Amniotic stem cell (primary cell): ENCODE measurements around the gene SLC9A9.

Source experiments
- DNase-seq: peaks from one replicate; lab custom pipeline; 2025; lab: John Stamatoyannopoulos, UW

SLC9A9 gene

DNA sequence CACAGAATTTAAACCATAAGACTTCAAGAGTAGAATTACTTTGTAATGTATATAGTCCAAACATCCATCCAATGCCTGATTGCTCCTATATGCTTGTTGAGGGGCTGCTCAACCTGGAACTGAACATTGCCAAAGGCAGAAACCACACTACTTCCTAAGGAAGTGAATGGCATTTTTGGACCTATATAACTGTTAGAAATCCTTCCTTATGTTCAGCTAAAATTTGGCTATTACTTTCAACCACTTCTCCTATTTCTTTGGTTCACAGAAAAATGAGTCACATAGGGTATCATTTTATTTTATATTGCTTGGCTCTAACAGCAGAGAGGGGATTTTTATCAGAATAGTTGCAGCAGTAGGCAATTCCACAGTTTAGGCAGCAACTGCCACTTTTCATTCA, 342.1 kb downstream of the SLC9A9 start:
- no peak for DNase-seq

DNA sequence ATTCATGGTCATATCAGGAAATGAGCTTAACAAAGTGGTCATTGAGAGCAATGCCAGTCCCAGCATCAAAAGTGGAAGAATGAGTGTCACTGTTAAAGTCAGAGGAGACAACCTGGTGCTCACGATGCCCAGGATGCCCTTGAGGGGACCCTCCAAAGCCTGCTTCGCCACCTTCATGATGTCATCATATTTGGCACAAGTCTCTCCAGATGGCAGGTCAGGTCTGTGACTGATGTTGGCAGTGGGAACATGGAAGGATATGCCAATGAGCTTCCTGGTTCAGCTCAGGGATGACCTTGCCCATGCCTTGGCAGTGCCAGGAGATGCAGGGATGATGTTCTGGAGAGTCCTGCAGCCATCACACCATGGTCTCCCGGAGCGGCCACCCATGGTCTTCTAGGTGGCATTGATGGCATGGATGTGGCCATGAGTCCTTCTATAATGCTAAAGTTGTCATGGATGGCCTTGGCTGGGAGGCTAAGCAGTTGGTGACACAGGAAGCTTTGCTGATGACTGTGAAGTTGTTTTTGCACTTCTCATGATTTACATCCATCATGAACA, 344.9 kb downstream of the SLC9A9 start:
- DNase-seq, result no peak

DNA sequence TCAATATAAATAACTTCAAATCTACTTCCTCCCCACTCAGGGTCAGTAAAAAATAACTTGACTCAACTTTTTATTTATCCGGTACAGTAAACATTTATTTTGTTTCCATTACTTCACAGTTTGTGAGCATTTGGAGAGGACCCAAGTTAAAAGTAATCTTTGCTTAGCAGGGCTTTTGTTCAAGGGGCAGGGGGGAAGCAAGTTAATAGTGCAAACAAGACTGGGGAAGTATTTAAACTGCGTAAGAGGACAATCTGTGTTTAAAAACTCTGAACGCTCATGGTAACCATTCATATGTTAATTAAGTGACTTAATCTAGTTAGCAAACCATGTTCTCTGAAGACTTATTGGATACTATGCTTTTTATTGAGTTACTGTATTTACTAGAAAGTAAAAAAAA, 346.2 kb downstream of the SLC9A9 start:
- no peak for DNase-seq

DNA sequence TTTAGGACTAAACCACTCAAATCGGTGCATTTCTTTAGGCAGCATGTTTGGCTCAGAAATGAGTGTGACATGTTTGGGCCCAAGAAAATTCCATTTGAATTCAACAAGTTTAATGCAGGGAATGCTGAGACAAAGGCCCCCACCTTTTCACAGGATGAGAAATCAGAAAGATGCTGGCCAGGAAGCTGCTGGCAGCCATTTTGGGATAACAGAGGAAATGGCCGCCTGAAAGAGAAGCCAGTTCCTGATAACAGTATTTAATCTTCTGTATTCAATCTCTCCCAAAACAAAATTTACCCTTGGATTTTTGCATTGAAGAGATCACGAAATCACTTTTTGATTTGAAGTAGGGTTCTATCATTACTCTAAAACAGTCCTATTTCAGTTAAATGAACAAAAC, 350.9 kb downstream of the SLC9A9 start:
- no peak for DNase-seq

DNA sequence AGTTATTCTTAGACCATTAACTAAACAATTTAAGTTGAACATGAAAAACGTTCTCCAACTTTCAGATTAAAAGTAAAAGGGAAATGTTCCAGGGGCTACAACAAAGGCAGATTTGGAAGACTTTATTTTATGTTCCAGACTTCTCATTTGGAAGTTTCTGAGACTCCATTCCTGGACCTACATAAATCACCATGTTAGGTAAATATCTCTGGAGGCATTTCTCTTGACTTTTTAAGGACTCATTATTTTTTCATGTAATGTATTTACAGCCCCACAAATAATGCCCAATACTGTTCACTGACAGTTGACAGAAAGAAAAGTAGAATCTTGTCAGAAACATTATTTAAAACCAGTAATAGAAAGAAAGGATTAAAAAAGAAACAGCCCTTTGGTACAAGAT, 352.1 kb downstream of the SLC9A9 start:
- no peak for DNase-seq

DNA sequence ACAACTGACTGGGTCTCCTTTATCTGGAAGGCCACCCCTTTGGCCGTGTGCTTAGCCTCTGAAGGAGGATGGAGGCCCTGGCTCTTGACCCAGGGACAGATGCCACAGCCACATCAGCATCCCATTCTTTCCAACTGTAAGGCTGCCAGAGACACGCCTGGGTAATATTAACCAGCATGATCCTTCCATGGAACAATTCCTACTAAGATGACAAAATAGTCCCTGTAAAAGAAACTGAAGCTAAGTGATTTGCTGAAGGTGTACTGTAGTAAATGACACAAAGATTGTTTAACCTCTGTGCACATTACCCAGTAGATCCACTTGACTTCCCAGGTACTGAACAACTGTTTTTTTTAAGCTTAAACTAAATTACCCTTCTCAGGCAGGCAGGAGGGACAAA, 352.7 kb downstream of the SLC9A9 start:
- DNase-seq, result no peak

DNA sequence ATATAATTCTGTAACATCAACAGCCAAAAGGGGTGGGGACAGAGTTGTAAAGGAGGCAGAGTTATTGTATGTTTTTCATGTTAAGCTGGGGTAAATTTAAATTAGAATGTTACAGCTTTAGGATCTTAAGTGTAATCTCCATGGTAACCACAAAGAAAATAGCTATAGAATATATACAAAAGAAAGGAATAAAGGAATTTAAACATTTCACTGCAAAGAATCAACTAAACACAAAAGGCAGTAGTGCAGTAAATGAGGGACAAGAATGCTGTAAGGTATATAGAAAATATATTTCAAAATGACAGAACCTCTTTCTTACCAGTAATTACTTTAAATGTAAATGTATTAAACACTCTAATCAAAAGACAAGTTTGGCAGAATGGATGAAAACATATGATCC, 361.7 kb downstream of the SLC9A9 start:
- no peak for DNase-seq

DNA sequence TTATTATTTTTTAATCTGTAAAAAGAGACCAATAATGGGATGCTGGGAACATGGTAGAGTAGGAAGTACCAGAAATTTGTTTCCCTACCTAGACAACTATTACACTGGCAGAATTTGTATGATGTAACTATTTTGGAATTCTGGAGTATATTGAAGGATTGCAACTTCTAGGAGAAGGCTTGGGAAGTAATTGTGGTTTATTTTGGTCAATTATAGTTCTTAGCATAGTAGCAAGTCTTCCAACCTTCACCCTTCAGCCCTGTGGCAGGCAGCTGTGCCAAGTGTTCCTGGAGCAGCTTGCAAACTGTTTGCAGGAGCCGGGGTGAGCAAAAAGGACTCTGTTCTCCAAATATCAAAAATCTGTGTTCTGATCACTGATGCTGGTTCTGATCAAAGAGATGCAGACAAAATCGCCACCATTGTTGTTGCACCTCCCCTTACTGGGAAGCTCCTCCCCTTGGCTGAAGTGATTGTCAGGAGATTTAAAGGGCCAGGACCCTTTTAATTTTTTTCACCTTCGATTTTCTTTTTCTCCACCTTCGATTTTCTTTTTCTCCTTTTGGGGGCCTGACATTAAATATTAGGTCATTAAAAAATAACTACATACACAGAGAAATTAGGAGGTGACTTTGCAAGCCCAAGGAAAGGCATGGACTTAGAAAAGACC, 363.3 kb downstream of the SLC9A9 start:
- no peak for DNase-seq

DNA sequence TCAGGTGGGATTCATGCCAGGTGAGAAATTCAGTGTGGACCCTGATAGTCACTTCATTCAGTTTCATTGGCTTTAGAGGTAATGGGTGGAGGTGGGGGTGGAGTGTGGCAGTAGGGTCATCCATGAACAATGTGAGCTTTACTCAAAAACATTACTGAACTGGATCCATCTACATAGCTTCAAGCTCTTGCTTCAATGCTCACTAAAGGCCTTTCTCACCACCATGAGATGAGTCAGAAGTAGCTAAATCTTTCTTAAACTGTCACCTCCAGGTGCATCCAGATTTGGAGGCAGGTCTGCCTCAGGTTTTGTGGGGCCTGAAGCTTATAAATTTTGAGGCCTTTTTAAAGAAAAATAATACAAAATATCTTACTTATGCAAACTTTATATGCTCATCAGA, 365.1 kb downstream of the SLC9A9 start:
- no peak for DNase-seq

DNA sequence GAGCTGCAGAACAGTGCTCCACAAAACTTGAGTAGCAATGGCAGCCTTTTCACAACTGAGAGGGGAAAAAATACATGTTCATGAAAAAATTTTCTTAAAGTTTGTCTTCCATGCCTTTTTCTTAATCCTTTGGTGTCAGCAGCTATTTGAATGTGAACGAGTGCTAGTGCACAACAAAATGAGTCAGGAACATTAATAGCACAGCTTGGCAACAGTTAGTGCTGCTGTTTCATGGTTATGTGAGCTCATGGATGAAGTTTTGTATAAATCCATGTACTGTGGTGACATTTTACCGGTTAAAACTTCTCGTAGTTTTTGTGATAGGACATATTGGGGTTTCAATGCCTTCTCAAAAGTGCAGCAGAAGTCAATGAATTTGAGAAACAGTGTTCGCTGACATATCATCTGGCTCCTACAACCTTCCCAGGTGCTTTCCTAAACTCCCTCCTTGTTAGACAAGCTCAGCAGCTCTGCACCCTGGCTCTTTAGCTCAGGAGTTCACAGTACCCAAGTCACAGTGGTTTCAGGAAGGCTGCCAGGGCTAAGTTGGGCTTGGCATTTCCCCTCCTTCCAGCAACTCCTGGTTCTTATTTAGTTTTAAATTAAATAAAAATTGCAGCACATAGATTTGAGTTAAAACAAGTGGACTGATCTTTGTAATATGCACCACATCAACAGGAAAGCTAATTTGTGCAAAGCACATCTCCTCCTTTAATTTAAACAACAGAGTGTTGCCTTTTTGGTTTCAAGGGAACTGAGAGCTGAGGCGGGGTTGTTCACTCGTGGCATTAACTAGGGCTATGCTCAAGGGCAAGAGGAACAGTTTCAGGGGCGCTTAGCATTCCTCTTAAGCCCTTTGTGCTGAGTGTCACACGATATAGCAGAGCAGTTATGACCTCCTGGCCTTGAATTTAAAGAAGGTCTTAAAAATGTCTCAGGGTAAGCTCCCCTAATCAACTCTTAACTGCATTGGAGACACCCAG, 365.9 kb downstream of the SLC9A9 start:
- no peak for DNase-seq

DNA sequence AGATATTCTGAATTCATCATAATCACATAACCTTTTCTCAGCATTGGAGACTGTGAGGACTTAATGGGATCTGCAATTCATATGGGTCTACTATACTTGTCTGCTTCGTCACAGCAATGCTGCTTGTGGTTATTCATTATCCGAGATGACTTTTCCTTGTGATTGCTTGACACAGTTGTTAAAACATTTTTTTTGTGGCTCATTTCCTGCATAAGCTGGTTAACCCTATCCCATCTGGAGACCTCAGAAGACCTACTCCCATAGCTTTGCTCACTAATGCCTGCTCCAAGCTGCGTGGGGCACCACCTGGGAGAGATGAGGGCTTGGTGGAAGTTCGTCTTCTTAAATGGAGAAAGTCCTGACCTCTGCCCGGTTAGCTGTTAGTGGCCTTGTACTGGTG, 367.9 kb downstream of the SLC9A9 start:
- DNase-seq, result no peak

DNA sequence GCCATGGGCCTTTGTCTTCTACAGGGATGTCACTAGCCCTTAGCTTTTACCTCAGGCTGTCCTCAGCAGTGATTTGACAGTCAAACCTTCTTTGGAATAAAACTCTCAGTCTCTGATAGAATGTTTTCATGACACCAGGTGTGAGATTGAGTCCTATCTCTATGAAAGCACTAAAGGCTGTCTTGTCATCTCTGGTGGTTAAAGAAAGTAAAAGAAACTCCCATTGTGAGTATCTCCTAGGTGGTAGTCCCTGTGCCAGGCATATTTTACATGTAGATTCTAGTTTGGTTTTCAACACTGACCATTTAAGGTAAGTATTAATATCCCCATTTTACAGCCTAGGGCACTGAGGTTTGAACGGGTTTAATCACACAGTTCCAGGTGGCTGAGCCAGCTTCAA, 368.5 kb downstream of the SLC9A9 start:
- DNase-seq, result no peak

DNA sequence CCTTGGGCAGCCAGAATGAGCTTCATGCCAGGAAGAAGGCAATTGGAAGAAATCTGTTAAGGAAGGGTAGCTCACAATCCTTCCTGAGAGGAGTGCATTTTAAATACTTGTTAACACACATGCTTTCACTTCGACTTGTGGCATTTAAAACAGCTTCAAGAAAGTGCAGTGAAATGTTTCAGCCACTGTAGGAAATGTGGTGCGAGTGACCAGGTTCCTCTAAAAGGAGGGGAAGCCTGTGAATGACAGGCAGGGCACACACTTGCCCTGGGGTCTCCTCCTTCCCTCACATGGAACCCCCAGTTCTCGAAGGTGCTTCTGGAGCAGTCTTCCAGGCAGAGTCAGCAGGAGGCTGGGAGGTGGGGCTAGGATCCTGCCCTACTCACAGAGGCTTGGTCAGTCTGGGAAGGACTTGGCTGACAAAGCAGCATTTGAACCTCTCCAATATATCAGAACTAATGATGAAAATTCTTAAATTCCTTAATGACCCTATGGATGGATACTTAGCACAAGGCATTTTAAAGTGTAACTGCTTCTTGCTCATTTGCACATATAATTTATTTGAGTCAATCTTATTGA, 370.1 kb downstream of the SLC9A9 start:
- DNase-seq, result no peak

DNA sequence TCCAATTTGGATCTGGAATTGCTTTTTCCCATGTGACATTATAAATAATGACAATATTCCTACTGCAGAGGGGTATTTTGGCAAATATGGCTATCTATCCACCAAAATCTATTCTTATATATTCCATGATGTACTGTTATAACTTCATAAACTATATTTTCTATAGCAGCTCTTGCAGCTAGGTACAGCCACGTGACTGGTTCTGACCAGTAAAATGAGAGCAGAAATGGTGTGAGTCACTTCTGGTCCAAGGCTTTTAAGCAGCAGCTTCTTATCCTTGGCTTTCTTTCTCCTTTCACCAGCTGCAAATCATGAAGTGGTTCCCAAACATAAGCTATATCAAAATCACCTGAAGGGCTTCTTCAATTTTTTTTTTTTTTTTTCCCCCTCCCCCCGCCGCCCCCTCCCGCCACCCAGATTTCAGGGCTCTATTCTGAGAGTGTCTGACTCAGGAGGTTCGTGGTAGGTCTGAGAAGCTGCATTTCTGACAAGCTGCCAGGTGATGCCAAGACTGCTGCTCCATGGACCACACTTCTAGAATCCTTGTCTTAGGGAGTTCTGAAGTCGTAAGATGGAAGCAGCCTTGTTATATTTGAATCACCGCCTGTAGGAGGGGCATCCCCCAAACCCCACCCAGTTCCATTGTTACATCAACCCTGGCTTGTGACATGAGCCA, 371.2 kb downstream of the SLC9A9 start:
- DNase-seq, result no peak

DNA sequence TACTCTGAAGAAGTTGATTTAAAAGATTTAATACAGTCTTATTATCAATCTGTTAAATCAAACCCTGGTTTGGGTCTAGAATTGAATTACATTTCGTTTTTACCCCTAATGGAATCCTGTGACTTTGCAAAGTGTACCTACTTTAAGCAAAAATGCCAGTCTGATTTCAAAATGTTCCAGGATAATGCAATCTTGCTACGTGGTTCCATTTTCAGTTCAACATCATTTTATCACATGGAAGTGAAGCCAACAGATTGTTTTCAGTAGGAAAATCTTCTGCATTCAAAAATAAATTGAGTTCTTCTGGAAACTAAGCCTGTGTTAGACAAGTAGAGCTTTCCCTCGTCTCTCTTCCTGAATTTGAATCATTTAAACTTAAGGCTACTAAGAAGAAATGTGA, 372.3 kb downstream of the SLC9A9 start:
- no peak for DNase-seq

DNA sequence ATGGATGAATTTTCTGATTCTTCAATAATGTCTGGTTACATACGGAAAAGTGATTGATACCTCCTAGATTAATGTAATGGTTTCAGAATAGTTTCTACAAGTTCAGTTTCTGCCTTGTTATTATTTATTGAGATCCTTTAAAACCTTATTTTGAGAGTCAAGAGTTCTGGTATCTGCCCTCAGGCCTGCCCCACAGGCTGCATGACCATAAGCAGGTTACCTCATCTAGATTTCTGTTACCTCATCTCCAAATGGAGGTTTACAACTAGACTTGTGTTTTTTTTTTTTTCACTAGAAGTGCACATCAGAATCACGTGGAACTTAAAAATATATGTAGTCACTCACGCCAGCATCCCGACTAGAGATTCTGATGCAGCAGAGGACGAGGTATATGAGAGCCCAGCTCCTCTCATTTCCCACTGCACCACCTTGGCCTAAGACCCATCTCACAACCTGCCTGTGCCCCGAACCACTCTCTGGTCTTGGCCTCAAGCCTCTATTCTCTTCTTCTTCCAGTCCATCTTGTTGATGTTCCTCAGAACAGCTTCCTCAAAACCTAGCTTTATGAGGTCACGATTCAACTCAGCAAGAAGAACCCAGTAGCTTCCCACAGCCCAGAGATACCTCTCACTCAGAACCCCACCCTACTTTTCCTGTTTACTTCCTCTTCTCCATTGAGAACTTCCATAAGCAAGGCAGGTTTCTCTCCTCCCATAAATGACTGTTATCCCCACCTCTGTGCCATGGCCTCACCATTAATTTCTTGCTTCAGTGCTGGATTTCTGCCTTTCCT, 375.3 kb downstream of the SLC9A9 start:
- DNase-seq, result no peak

DNA sequence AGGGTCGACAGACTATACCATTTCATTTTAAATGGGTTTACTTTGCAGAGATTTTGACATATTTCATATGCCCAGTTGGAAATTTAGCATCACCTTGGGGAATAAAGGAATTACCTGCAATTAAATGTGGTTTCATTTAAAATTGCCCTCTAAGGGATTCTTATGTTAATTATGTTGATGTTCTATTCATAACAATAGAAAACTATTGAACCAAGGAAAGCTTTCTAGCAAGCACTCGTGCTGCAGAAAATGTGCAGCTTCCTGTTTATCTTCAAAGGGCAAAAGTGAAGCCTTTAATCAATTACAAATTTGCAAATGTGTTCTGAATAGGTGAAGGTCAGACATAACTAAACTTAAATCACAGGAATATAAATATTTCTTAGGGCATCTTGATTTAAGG, 376.6 kb downstream of the SLC9A9 start:
- DNase-seq, result no peak

DNA sequence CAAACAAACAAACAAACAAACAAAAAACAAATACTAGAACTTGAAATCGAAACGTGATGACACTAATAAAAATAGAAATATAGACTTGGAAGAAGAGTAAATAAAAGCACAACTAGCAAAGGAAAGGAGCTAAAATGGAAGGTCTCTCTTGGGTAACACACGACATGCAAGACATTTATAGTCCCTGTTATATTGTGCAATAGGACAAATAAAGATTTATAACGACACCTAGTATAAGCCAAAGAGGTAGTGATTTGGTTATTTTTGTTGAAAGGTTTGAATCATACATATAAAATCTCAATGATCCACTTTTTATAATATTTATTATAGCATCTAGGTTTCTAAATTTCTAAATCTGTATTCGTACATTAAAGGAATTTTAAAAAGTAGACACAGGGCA, 379.1 kb downstream of the SLC9A9 start:
- DNase-seq, result no peak

DNA sequence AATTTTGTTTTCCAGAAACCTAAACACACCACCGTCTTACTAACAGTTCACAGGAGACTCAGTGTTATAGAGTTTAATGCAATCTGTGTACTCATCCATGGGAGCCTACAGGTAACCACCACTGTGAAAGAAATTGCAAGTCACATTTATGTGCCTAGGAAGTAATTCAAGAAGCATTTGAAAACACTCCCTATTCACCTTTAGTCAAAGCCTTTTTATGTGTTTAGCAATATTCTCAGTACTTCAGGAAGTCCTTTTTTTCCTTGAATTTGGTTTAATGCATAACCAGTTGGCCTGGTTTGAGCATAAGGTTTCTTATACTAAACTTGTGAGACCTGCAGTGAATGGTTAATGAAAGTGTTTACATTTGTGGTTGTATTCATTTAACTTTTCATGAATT, 382.6 kb downstream of the SLC9A9 start:
- no peak for DNase-seq

DNA sequence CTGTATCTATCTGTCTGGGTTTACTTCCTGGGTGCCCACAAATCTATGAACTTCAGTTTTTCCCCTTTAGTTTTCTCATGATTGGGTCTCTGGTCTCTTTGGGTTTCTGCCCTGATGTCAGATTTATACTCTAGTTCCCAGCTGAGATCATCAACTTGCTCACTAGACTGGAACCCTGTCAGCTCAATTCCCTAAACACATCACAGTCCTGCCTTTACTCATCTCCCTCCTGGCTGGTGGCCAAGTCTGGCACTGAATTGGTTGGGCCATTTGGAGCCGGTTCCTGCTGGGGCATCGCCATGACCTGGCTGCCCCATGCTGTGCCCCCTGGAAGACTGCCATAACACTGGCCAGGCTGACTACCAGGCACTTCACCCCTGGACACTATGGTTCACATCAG, 383.4 kb downstream of the SLC9A9 start:
- no peak for DNase-seq

DNA sequence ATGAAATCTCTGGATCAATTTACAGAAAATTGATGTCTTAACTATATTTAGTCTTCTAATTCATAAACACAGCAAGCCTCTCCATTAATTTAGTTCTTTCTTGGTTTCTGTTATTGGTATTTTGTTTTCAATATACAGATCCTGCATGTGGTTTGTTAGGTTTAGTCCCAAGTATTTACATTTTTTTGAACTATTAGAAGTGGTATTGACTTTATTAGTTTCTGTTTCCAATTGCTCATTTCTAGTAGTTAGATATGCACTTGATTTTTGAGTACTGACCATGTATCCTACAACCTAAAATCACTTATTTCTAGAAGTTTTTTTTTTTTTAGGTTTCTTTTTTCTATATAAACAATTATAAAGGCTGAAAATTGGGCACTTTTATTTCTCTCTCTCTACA, 392.8 kb downstream of the SLC9A9 start:
- no peak for DNase-seq
